Transverse colon (tissue), 4 donors: ENCODE measurements around the gene APBB2. TPM values are rescaled to one million over a fixed set of nuclear protein-coding genes. Genes with fewer than 3 reads are reported as not detected.

ENCODE experiments used
- DNase-seq: peaks from one replicate; pipeline ENCODE4 v3.0.0-alpha.2; 2019
- H3K27ac ChIP-seq, 4 donors: fragments of 200-600 bp; sonication (generic); 2 replicates each; pipeline ENCODE4 v1.5.1; 2016 to 2018; ENCODE audit warnings: inconsistent platforms in 4 of 4
- H3K27me3 ChIP-seq: fragments of 200-600 bp; sonication (generic); 2 replicates; pipeline ENCODE4 v1.5.1; 2017; ENCODE audit warnings: inconsistent platforms
- H3K36me3 ChIP-seq, 4 donors: fragments of 200-600 bp; sonication (generic); 2 replicates each; pipeline ENCODE4 v1.5.1; 2017 to 2019; ENCODE audit warnings: inconsistent platforms in 4 of 4
- H3K4me1 ChIP-seq, 4 donors: fragments of 200-600 bp; sonication (generic); 2 replicates each; pipeline ENCODE4 v1.5.1; 2017 to 2020; ENCODE audit warnings: inconsistent platforms in 4 of 4
- H3K4me3 ChIP-seq, 4 donors: fragments of 200-600 bp; sonication (generic); 1 replicate in 1 of 4; 2 replicates in 3 of 4; pipeline versions ENCODE4 v1.5.1 to v1.6.1; 2017 to 2019; ENCODE audit warnings: inconsistent platforms in 4 of 4
- H3K9me3 ChIP-seq, 2 donors: fragments of 200-600 bp; sonication (generic); 2 replicates each; pipeline ENCODE4 v1.5.1; 2017 to 2019; ENCODE audit warnings: inconsistent platforms in 2 of 2
- EP300 ChIP-seq: sonication (generic); formaldehyde crosslinking; IDR thresholded peaks from one replicate; pipeline ENCODE4 v1.6.1; 2017; ENCODE audit warnings: antibody characterized with exemption, low read depth
- POLR2A ChIP-seq: fragments of 450-650 bp; IDR thresholded peaks from one replicate; pipeline ENCODE4 v1.6.1; 2016; ENCODE audit warnings: antibody characterized with exemption, mild to moderate bottlenecking, moderate library complexity
- POLR2AphosphoS5 ChIP-seq, 3 donors: sonication (generic); formaldehyde crosslinking; IDR thresholded peaks; one replicate each; pipeline ENCODE4 v1.6.1; 2016; ENCODE audit warnings: antibody characterized with exemption in 3 of 3
- WGBS, 2 donors: methylation state at CpG; one replicate each; pipeline ENCODE4 v1.1.5; 2018; ENCODE audit warnings: low coverage in 1 of 2; 5-methylcytosine and 5-hydroxymethylcytosine counted together
- in situ Hi-C, 4 donors: fragments of 200-750 bp; cut with MboI; loops; one replicate each; pipeline versions ENCODE4 v1.15.0 to v1.15.1; 2017; ENCODE audit warnings: low sequenced_read_pairs in 3 of 4, low pct_ligation_motif_present in 1 of 4, low pct_unique_long_range_greater_than_20kb in 1 of 4
- intact Hi-C: fragments of 100-400 bp; cut with DNase I; formaldehyde crosslinking; loops from one replicate; pipeline ENCODE4 v1.15.1; 2023; ENCODE audit warnings: low total_unique reads
- total RNA-seq, 4 donors: library from RNA; depleted of rRNA; stranded (reverse); fragments of >200 nt; gene quantifications; one replicate each; pipeline ENCODE4 v1.1.0, GENCODE V29; 2016
- TF ChIP-seq, protein P1 (sequence below), 5 experiments: fragments of 200-600 bp in 3 of 5; fragments of 450-650 bp in 2 of 5; sonication (generic) in 3 of 5; IDR thresholded peaks; 1 replicate in 2 of 5; 2 replicates in 3 of 5; pipeline ENCODE4 v1.5.1; 2016 to 2017; ENCODE audit warnings: antibody characterized with exemption in 5 of 5, inconsistent platforms in 3 of 5, mild to moderate bottlenecking in 2 of 5, moderate library complexity in 1 of 5

APBB2 gene
- total RNA-seq, 4 donors from 2014 or later: 37.1 to 138 (median 90.1) TPM

DNA sequence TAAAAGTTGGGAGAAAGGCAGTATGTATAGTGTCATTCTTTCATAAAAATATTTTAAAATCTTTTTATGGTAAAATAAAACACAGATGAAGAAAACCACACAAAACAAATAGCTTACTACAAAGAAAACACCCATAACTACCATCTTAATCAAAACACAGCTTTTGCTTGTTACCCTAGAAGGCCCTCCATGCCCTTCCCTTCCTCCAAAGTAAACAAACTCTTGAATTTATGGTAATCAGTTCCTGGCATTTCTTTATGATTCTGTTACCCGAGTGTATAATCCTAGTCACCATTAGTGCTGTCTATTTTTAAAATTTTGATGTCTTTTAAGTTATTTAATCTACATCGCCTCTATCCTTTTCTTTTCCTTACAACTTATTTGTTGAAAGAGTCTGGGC, 170.9 kb downstream of the APBB2 start:
- 64 to 70% methylated on average over 2 of the region's 2 CpGs for WGBS, 2 donors
- intact Hi-C loops: no loop called here
- in situ Hi-C loops: no loop called here
- no peaks in the 10 kb centered on the region for H3K27me3 ChIP-seq
- no peak overlapping the region for H3K27ac ChIP-seq
- no peak overlapping the region for H3K4me3 ChIP-seq
- DNase-seq: no peak
- no peaks in the 10 kb centered on the region for H3K36me3 ChIP-seq
- H3K9me3 ChIP-seq: peaks cover 8 to 12% of the 10 kb centered on the region in 2 donors
- TF ChIP-seq POLR2AphosphoS5 (IDR thresholded peaks at IDR 0.05): no peak
- TF ChIP-seq POLR2A: no peak
- TF ChIP-seq, protein P1, sequence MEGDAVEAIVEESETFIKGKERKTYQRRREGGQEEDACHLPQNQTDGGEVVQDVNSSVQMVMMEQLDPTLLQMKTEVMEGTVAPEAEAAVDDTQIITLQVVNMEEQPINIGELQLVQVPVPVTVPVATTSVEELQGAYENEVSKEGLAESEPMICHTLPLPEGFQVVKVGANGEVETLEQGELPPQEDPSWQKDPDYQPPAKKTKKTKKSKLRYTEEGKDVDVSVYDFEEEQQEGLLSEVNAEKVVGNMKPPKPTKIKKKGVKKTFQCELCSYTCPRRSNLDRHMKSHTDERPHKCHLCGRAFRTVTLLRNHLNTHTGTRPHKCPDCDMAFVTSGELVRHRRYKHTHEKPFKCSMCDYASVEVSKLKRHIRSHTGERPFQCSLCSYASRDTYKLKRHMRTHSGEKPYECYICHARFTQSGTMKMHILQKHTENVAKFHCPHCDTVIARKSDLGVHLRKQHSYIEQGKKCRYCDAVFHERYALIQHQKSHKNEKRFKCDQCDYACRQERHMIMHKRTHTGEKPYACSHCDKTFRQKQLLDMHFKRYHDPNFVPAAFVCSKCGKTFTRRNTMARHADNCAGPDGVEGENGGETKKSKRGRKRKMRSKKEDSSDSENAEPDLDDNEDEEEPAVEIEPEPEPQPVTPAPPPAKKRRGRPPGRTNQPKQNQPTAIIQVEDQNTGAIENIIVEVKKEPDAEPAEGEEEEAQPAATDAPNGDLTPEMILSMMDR (IDR thresholded peaks at IDR 0.05): no peak
- TF ChIP-seq EP300: no peak
- no peaks in the 10 kb centered on the region for H3K4me1 ChIP-seq

DNA sequence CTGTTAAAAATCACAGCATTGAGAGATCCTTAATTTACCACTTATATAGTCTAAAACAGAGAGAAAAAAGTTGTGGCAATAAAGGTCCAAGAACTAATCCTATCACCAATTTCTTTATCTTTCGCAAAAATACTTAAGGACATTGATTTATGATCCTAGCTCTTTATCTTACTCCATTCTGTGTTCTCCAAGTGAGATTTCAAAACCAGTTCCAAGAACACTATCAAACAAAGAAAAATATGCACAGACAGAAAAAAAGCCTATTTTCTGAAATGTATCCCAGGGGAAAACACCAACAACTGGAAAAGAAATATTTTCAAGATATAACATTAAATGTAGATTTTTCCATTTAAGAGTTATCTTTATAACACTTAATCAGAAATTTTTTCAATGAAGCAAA, 172.8 kb downstream of the APBB2 start:
- intact Hi-C loops: no loop called here
- H3K4me3 ChIP-seq: no peak overlapping the region
- no peaks in the 10 kb centered on the region for H3K27me3 ChIP-seq
- H3K9me3 ChIP-seq: peaks cover 8 to 12% of the 10 kb centered on the region in 2 donors
- TF ChIP-seq EP300: no peak
- no peak for TF ChIP-seq POLR2A
- TF ChIP-seq, protein P1 (IDR thresholded peaks at IDR 0.05): no peak
- TF ChIP-seq POLR2AphosphoS5 (IDR thresholded peaks at IDR 0.05): no peak
- H3K36me3 ChIP-seq: no peaks in the 10 kb centered on the region
- no peak for DNase-seq
- in situ Hi-C loops: no loop called here
- WGBS, 2 donors: 84 to 95% methylated on average over 1 of the region's 1 CpG
- no peaks in the 10 kb centered on the region for H3K4me1 ChIP-seq
- H3K27ac ChIP-seq: no peak overlapping the region

DNA sequence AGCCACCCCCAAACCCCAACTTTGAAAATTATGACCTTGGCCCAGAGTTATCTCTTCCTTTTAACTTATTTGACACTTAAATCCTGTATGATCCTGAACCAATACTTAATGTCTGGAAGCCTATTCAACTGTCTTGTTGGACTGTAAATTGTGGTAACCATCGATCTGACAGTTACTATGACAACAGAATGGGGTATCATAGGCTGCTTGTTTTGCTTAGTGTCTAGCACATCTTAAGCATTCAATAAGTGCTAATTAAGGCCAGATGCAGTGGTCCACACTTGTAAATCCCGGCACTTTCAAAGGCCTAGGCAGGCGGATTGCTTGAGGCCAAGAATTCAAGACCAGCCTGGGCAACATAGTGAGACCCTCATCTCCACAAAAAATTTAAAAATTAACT, 175.0 kb downstream of the APBB2 start:
- Histone ChIP-seq H3K9me3 (peaks cover 0 to under 1% of the 10 kb centered on the region in 2 donors), H3K4me3 (no peak overlapping the region), H3K4me1 (no peaks in the 10 kb centered on the region), H3K36me3 (no peaks in the 10 kb centered on the region), H3K27me3 (no peaks in the 10 kb centered on the region), H3K27ac (no peak overlapping the region)
- no peak for DNase-seq
- intact Hi-C loops: no loop called here
- WGBS, 2 donors: 67 to 84% methylated on average over 1 to 3 of the region's 3 CpGs
- in situ Hi-C loops: no loop called here
- TF ChIP-seq EP300: no peak
- TF ChIP-seq, protein P1 (IDR thresholded peaks at IDR 0.05): no peak
- no peak for TF ChIP-seq POLR2A
- no peak for TF ChIP-seq POLR2AphosphoS5 (IDR thresholded peaks at IDR 0.05)

DNA sequence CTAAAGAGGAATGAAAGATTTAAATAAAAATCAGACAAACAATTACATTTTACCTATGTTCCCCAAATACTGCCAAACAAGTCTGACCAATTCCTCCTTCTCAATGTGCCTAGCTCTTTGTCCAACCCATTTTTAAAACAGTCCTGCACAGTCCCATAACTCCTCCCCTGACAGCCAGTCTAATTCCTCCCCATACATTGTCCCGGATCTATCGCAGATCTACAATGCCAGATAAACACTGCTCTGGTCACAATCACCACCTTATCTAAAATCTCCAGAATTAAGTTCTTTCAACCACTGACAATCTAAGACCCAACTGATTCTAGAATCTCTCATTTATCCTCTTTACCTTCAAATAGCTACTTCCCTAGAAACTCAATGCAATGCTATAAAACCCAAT, 176.0 kb downstream of the APBB2 start:
- no peak for DNase-seq
- Histone ChIP-seq H3K36me3 (no peaks in the 10 kb centered on the region), H3K27me3 (no peaks in the 10 kb centered on the region), H3K4me3 (no peak overlapping the region), H3K27ac (no peak overlapping the region), H3K9me3 (no peaks in the 10 kb centered on the region), H3K4me1 (no peaks in the 10 kb centered on the region)
- in situ Hi-C loops: no loop called here
- TF ChIP-seq, protein P1 (IDR thresholded peaks at IDR 0.05): no peak
- TF ChIP-seq EP300 (no peak), POLR2AphosphoS5 (IDR thresholded peaks at IDR 0.05) (no peak), POLR2A (no peak)
- intact Hi-C loops: no loop called here
- WGBS, 2 donors: 90 to 100% methylated on average over 2 of the region's 2 CpGs
